Measurements from ENCODE around the gene ZNF207. TPM values are rescaled to one million over a fixed set of nuclear protein-coding genes. Genes with fewer than 3 reads are reported as not detected.

ZNF207 gene
- total RNA-seq, 1 donor from 2014 or later = 108 TPM

- DNase-seq (ENCODE audit: low read depth) = no peak
- H3K4me3 ChIP-seq (ENCODE audit: low read depth, low read length) = no peak overlapping the region
- TF ChIP-seq CTCF (conservative IDR thresholded peaks at IDR 0.05; ENCODE audit: low read depth, low read length) = no peak
Observed at GRCh38 chr17:32356750-32357149, 6.8 kb downstream of the ZNF207 start.

- no peak overlapping the region for H3K4me3 ChIP-seq (ENCODE audit: low read depth, low read length)
- DNase-seq (ENCODE audit: low read depth) = no peak
Observed at GRCh38 chr17:32357615-32358014, 7.7 kb downstream of the ZNF207 start.

GRCh38 chr17:32361270-32361669 lies 11.3 kb downstream of the ZNF207 start:
- TF ChIP-seq CTCF (conservative IDR thresholded peaks at IDR 0.05; ENCODE audit: low read depth, low read length) = no peak
- no peak overlapping the region for H3K4me3 ChIP-seq (ENCODE audit: low read depth, low read length)
- DNase-seq (ENCODE audit: low read depth) = no peak

More at GRCh38 chr17:32357615-32358014, 7.7 kb downstream of the ZNF207 start:
- no peak for TF ChIP-seq CTCF (conservative IDR thresholded peaks at IDR 0.05; ENCODE audit: low read depth, low read length)

GRCh38 chr17:32370426-32370825 lies 20.5 kb downstream of the ZNF207 start:
- no peak for TF ChIP-seq CTCF (conservative IDR thresholded peaks at IDR 0.05; ENCODE audit: low read depth, low read length)
- H3K4me3 ChIP-seq (ENCODE audit: low read depth, low read length) = no peak overlapping the region
- no peak for DNase-seq (ENCODE audit: low read depth)

GRCh38 chr17:32382526-32383223 lies 32.7 kb downstream of the ZNF207 start:
- H3K4me3 ChIP-seq (ENCODE audit: low read depth, low read length) = no peak overlapping the region
- no peak for DNase-seq (ENCODE audit: low read depth)
- TF ChIP-seq CTCF (conservative IDR thresholded peaks at IDR 0.05; ENCODE audit: low read depth, low read length) = no peak

- TF ChIP-seq CTCF (conservative IDR thresholded peaks at IDR 0.05; ENCODE audit: low read depth, low read length) = no peak
- DNase-seq (ENCODE audit: low read depth) = no peak
- no peak overlapping the region for H3K4me3 ChIP-seq (ENCODE audit: low read depth, low read length)
Observed at GRCh38 chr17:32383926-32384434, 34.0 kb downstream of the ZNF207 start.

- no peak for TF ChIP-seq CTCF (conservative IDR thresholded peaks at IDR 0.05; ENCODE audit: low read depth, low read length)
Observed at GRCh38 chr17:32385121-32385520, 35.2 kb downstream of the ZNF207 start.

More at GRCh38 chr17:32385121-32385520, 35.2 kb downstream of the ZNF207 start:
- DNase-seq (ENCODE audit: low read depth) = no peak
- H3K4me3 ChIP-seq (ENCODE audit: low read depth, low read length) = no peak overlapping the region
